Measurements from ENCODE around the gene FGG.

Gene FGG

DNA sequence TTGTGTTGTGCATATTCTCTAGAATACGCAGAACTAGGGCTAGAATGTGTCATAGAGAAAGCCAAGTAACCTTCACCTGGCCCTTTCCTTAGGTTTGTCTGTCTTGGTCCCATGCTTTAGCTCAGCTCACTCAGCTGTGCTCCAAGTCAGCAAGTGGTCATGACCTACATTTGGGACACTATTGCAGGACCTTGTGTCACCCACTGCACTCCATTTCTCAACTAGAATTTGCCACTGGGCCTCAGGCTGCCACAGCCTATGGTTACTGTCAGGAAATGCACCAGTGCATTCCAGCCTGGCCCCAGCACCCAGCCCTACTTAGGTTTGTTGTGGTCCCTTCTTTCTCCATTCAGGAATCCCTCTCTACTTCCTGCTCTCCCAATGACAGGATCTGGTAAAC, 7.7 kb upstream of the FGG start:
- FAIRE-seq, result no peak
- no peak for TF ChIP-seq POLR2A (IDR thresholded peaks at IDR 0.05; ENCODE audit: low read depth, low read length)
- DNase-seq (ENCODE audit: insufficient read length, low spot score), result no peak

DNA sequence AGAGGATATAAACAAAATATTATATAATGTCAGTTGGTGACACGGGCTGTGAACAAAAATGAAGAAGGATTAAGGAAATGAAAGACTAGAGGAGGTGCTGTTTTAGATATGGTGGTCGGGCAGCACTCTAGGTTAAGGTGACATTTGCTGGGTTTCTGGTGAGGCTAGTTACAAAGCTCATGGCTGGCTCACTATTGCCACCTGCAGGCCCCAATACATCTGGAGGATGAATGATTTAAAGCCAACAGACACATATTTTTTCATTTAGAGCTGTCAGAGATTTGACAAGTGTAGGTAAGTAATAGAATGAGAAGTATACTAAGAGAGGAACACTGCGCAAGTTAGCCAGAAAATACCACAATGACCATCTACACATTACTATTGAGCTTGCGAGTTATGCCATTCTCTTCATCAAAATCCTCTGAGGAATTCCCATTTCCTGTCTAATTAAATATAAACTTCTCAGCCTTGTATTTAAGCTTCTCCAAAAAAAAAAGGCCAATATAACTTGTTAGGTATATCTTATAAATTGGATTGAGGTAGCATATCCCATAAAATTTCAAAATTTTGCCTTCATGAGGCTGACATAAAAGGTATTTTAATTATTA, 6.4 kb upstream of the FGG start:
- FAIRE-seq (no peak), DNase-seq (ENCODE audit: insufficient read length, low spot score) (no peak)
- no peak for TF ChIP-seq POLR2A (IDR thresholded peaks at IDR 0.05; ENCODE audit: low read depth, low read length)

DNA sequence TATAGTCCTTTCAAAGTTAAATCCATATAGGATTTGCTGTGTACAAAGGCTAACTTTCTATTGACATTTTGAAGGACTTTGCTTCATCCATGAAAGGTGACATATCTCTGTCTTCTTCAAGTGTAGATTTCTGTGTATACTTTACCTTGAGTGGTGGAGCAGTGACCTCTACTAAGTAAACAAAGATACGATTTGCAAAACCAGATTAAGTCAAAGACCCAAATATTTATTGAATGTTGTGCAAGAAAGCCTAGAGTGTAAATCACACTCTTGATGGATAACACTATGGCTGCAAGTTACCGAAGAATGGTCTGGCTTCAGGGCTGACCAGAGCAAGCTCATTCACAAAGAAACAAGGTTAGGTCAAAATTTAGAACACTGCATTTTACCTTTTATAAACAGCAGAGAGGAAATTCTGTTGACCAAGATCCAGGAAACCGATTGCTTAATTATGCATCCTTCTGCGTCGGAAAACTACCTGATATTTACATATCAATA, 5.4 kb upstream of the FGG start:
- no peak for TF ChIP-seq POLR2A (IDR thresholded peaks at IDR 0.05; ENCODE audit: low read depth, low read length)
- DNase-seq (ENCODE audit: insufficient read length, low spot score) (no peak), FAIRE-seq (no peak)

GRCh38 chr4:154616731-154617130, 4.3 kb upstream of the FGG start:
- DNase-seq (ENCODE audit: insufficient read length, low spot score), result no peak

DNA sequence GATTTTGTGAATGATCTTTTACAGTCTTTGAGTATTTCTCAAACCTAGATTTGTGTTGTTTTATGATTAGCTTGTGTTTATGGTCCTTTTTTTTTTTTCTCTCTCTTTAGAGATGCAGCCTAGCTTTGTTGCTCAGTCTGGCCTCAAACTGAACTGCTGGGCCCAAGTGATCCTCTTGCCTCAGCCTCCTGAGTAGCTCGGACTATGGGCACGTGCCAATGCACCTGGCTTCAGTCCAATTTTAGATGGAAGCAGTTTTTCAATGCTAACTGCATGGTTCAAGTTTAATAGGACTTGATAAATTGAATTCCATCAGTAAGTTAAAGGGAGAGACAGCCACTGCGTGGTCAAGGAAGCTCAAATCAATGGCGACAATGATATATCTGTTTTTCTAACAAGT, 3.8 kb upstream of the FGG start:
- FAIRE-seq, result no peak
- TF ChIP-seq POLR2A (IDR thresholded peaks at IDR 0.05; ENCODE audit: low read depth, low read length), result no peak
- DNase-seq (ENCODE audit: insufficient read length, low spot score), result no peak

More at GRCh38 chr4:154616731-154617130, 4.3 kb upstream of the FGG start:
- FAIRE-seq, result no peak
- TF ChIP-seq POLR2A (IDR thresholded peaks at IDR 0.05; ENCODE audit: low read depth, low read length), result no peak

- no peak for TF ChIP-seq POLR2A (IDR thresholded peaks at IDR 0.05; ENCODE audit: low read depth, low read length)
- no peak for DNase-seq (ENCODE audit: insufficient read length, low spot score)
- FAIRE-seq, result no peak
Measured at GRCh38 chr4:154615211-154615610, 2.8 kb upstream of the FGG start.

DNA sequence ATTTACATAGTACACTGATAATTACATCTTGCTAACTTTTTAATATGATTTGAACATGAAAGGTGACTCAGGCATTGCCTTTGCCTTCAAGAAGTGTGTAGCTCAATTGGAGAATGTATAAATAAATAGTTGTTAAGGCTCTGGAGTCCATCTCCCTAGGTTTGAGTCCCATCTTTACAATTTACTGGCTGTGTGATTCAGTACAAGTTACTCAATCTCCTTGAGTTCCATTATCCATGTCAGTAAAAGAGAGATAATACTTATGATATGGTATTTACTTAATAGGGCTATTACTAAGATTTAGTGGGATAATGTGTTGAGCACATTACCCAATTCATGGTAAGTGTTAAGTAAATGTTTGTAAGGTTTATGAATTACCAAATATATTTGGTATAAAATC, 1.9 kb upstream of the FGG start:
- FAIRE-seq (no peak), DNase-seq (ENCODE audit: insufficient read length, low spot score) (no peak)
- no peak for TF ChIP-seq POLR2A (IDR thresholded peaks at IDR 0.05; ENCODE audit: low read depth, low read length)

DNA sequence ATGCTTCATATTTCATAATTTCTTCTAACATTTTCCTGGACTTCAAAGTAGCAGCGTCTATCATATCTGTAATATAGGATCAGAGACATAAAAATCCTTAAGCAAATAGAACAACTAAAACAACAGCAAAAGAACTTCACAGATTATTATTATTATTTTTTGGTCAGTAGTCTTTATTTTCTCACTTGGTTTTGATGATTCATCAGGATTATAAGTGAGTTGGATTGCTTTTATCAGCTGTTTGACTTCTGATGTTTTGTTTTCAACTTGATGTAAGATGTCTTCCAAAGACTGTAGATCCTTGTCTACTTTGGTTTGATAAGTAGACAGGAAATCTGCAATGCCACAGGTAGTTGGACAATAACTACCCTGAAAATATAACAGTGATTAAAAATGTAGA, 623 bp downstream of the FGG start:
- no peak for FAIRE-seq
- TF ChIP-seq POLR2A (IDR thresholded peaks at IDR 0.05; ENCODE audit: low read depth, low read length), result no peak
- DNase-seq (ENCODE audit: insufficient read length, low spot score), result no peak

GRCh38 chr4:154610582-154610981, 1.9 kb downstream of the FGG start:
- no peak for TF ChIP-seq POLR2A (IDR thresholded peaks at IDR 0.05; ENCODE audit: low read depth, low read length)
- FAIRE-seq (no peak), DNase-seq (ENCODE audit: insufficient read length, low spot score) (no peak)

DNA sequence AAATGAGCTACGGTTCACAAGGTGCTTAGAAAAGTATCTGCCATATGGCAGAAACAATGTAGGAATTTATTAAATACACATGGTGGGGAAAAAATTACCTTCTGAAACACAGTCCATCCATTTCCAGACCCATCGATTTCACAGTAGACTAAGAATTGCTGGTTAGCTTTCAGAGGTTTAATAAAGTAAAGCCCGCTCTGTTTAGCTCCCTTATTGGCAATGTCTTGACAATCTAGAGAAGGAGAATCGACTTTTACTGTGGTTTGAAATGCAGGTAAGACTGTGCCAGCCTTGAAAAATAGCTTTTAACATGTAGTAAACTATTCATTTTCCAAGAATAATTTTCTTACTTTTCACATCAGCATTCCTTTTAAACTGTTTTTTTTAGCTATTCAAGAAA, 2.9 kb downstream of the FGG start:
- DNase-seq (ENCODE audit: insufficient read length, low spot score) (no peak), FAIRE-seq (no peak)
- TF ChIP-seq POLR2A (IDR thresholded peaks at IDR 0.05; ENCODE audit: low read depth, low read length), result no peak

DNA sequence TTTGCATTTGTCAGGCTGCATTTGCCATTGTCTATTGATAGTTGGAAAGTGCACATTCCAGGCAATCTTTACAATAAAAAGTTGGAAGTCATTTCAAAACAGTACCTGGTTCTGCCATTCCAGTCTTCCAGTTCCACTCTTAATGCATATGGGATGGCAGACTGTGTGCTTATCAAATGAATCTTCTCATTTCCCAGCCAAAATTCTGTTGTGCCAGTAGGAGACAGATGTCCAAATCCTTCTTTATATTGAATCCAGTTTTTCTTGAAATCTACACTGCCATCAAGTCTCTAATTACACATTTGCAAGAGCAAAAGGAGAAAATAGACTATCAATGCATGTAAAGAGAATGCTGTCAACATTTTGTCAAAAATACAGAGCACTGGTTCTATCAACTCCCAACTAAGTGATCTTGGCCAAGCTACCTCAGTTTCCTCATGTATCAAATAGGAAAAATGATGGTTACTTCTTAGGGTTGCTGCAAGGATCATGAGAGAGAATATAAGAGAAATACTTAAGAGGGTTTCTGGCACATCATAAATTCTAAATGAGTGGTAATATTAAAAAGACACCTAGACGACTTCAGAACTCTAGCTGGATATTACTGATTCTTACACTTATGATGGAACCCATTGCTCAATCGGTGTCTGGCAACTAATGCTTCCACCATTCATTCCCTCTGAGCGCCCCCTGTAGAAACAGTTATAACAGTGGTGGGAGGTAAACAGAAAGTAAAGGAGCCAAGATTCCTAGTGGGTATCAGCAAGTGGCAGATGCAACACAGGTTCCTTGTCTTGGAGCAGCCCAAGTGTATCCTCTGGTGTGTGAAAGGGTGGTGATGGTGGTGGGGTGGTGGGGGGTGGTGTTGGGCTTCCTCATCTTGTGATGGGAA, 3.8 kb downstream of the FGG start:
- DNase-seq (ENCODE audit: insufficient read length, low spot score), result no peak
- no peak for FAIRE-seq
- no peak for TF ChIP-seq POLR2A (IDR thresholded peaks at IDR 0.05; ENCODE audit: low read depth, low read length)

- TF ChIP-seq POLR2A (IDR thresholded peaks at IDR 0.05; ENCODE audit: low read depth, low read length), result no peak
- no peak for DNase-seq (ENCODE audit: insufficient read length, low spot score)
- no peak for FAIRE-seq
Measured at GRCh38 chr4:154606728-154607723, 5.4 kb downstream of the FGG start.

GRCh38 chr4:154604696-154605200, 7.7 kb downstream of the FGG start:
- FAIRE-seq (no peak), DNase-seq (ENCODE audit: insufficient read length, low spot score) (no peak)
- TF ChIP-seq POLR2A (IDR thresholded peaks at IDR 0.05; ENCODE audit: low read depth, low read length), result no peak

Measured in H54 (cell line).